Ascending aorta (tissue), 2 donors: Measurements from ENCODE around the gene FEZ2. TPM values are rescaled to one million over a fixed set of nuclear protein-coding genes. Genes with fewer than 3 reads are reported as not detected.

ENCODE experiments used
- DNase-seq, 2 donors: peaks; one replicate each; pipeline ENCODE4 v3.0.0-alpha.2; 2019; ENCODE audit warnings: low spot score in 2 of 2
- H3K27ac ChIP-seq, 2 donors: fragments of 200-600 bp; sonication (generic); one replicate each; pipeline ENCODE4 v1.5.1; 2016 to 2017; ENCODE audit warnings: mild to moderate bottlenecking in 1 of 2
- H3K27me3 ChIP-seq: fragments of 200-600 bp; sonication (generic); one replicate; pipeline ENCODE4 v1.5.1; 2017
- H3K36me3 ChIP-seq, 2 donors: fragments of 200-600 bp; sonication (generic); one replicate each; pipeline ENCODE4 v1.5.1; 2016
- H3K4me1 ChIP-seq, 2 donors: fragments of 200-600 bp; sonication (generic); one replicate each; pipeline ENCODE4 v1.5.1; 2016 to 2017; ENCODE audit warnings: mild to moderate bottlenecking in 1 of 2
- H3K4me3 ChIP-seq, 2 donors: fragments of 200-600 bp; sonication (generic); one replicate each; pipeline ENCODE4 v1.5.1; 2016 to 2017; ENCODE audit warnings: mild to moderate bottlenecking in 1 of 2
- H3K9me3 ChIP-seq, 2 donors: fragments of 200-600 bp; sonication (generic); one replicate each; pipeline ENCODE4 v1.5.1; 2016
- intact Hi-C: fragments of 100-400 bp; cut with DNase I; formaldehyde crosslinking; loops from one replicate; pipeline ENCODE4 v1.15.1; 2023
- total RNA-seq: library from RNA; depleted of rRNA; stranded (reverse); fragments of >200 nt; gene quantifications from one replicate; pipeline ENCODE4 v1.1.0, GENCODE V29; 2016
- TF ChIP-seq, protein P1 (sequence below), 3 experiments: fragments of 200-600 bp in 2 of 3; fragments of 450-650 bp in 1 of 3; sonication (generic) in 2 of 3; IDR thresholded peaks; one replicate each; pipeline ENCODE4 v1.5.1; 2016 to 2019; ENCODE audit warnings: antibody characterized with exemption in 3 of 3, mild to moderate bottlenecking in 1 of 3, moderate library complexity in 1 of 3

The FEZ2 gene
- total RNA-seq, 1 donor from 2014 or later: 31.8 TPM

GRCh38 chr2:36587101-36587500 lies 10.9 kb downstream of the FEZ2 start:
- no peaks in the 10 kb centered on the region for H3K9me3 ChIP-seq
- no peak overlapping the region for H3K4me3 ChIP-seq
- H3K27ac ChIP-seq: no peak overlapping the region
- intact Hi-C loops: no loop called here
- DNase-seq: no peak
- peaks cover 26 to 52% of the 10 kb centered on the region in 2 donors for H3K36me3 ChIP-seq
- H3K4me1 ChIP-seq: no peaks in the 10 kb centered on the region
- H3K27me3 ChIP-seq: no peaks in the 10 kb centered on the region
- TF ChIP-seq, protein P1, sequence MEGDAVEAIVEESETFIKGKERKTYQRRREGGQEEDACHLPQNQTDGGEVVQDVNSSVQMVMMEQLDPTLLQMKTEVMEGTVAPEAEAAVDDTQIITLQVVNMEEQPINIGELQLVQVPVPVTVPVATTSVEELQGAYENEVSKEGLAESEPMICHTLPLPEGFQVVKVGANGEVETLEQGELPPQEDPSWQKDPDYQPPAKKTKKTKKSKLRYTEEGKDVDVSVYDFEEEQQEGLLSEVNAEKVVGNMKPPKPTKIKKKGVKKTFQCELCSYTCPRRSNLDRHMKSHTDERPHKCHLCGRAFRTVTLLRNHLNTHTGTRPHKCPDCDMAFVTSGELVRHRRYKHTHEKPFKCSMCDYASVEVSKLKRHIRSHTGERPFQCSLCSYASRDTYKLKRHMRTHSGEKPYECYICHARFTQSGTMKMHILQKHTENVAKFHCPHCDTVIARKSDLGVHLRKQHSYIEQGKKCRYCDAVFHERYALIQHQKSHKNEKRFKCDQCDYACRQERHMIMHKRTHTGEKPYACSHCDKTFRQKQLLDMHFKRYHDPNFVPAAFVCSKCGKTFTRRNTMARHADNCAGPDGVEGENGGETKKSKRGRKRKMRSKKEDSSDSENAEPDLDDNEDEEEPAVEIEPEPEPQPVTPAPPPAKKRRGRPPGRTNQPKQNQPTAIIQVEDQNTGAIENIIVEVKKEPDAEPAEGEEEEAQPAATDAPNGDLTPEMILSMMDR (IDR thresholded peaks at IDR 0.05): no peak

DNA sequence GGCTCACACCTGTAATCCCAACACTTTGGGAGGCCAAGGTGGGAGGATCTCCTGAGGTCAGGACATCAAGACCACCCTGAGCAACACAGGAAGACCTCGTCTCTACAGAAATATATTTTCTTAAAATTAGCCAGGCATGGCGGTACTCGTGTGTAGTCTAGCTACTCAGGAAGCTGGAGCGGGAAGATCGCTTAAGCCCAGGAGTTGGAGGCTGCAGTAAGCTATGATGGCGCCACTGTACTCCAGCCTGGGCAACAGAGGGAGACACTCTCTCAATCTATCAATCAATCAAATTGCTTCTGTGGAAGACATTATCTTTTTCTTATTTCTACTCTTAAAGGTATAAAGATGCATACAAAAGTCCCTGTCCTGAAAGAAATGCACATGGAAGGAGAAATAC lies 11.3 kb downstream of the FEZ2 start:
- H3K27ac ChIP-seq: no peak overlapping the region
- TF ChIP-seq, protein P1 (IDR thresholded peaks at IDR 0.05): no peak
- H3K9me3 ChIP-seq: no peaks in the 10 kb centered on the region
- DNase-seq: no peak
- H3K27me3 ChIP-seq: no peaks in the 10 kb centered on the region
- H3K4me1 ChIP-seq: no peaks in the 10 kb centered on the region
- H3K36me3 ChIP-seq: peaks cover 30 to 53% of the 10 kb centered on the region in 2 donors
- intact Hi-C loops: no loop called here
- H3K4me3 ChIP-seq: no peak overlapping the region

DNA sequence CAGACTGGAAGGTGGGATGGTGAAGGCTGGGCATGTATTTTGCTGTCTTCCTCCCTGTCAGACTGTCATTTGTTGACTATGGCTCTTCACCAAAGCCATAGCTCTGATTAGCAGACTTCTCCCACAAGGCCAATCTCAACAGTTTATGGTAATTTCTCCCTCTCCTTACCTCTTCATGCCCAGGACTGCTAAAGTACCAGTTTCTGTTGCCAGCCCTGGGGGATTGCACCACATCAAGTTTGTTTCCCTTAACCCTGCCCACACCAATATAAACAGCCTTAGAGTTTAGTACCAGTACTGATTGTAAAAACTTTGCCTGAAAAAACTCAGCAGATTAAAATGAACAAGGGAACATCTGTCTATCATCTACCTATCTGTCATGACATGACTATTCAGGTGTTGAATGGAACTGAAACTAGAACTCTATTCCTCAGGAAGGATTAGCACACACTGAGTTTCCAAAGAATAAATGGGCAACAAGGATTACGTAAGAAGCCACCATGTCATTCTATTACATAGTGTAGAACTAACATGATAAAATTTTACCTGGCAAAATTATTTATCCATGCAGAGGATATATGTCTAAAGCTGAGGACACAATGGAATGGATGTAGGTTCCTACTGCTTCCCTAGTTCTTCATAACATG lies 13.7 kb downstream of the FEZ2 start:
- H3K9me3 ChIP-seq: no peaks in the 10 kb centered on the region
- H3K27me3 ChIP-seq: no peaks in the 10 kb centered on the region
- DNase-seq: no peak
- no peak overlapping the region for H3K4me3 ChIP-seq
- H3K4me1 ChIP-seq: no peaks in the 10 kb centered on the region
- intact Hi-C loops: no loop called here
- H3K27ac ChIP-seq: no peak overlapping the region
- TF ChIP-seq, protein P1 (IDR thresholded peaks at IDR 0.05): no peak
- peaks cover 39 to 59% of the 10 kb centered on the region in 2 donors for H3K36me3 ChIP-seq

DNA sequence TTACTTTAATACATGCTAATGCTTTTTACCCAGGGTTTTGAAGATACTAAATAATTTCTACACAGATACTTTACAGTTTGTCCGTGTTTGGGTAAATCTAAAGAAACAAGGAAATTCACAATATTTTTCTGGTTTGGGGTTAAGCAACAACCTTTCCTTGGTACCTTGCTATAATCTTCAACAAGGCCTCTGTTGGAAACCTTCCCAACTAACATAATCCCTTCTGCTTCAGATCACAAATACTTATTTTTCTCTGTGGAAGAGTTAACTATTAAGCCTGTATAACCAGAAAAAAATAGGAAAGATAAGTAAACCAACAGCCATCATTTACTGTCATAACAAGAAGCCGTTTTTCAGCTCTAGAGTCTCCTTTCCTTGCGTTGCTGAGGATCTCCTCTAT lies 15.0 kb downstream of the FEZ2 start:
- no peaks in the 10 kb centered on the region for H3K4me1 ChIP-seq
- no peak overlapping the region for H3K4me3 ChIP-seq
- DNase-seq: no peak
- no peaks in the 10 kb centered on the region for H3K27me3 ChIP-seq
- no peaks in the 10 kb centered on the region for H3K9me3 ChIP-seq
- TF ChIP-seq, protein P1 (IDR thresholded peaks at IDR 0.05): no peak
- H3K36me3 ChIP-seq: peaks cover 41 to 61% of the 10 kb centered on the region in 2 donors
- intact Hi-C loops: no loop called here
- no peak overlapping the region for H3K27ac ChIP-seq

GRCh38 chr2:36582538-36582937 lies 15.4 kb downstream of the FEZ2 start:
- no peak overlapping the region for H3K4me3 ChIP-seq
- TF ChIP-seq, protein P1 (IDR thresholded peaks at IDR 0.05): no peak
- H3K27me3 ChIP-seq: no peaks in the 10 kb centered on the region
- intact Hi-C loops: no loop called here
- no peaks in the 10 kb centered on the region for H3K4me1 ChIP-seq
- H3K36me3 ChIP-seq: peaks cover 42 to 65% of the 10 kb centered on the region in 2 donors
- H3K9me3 ChIP-seq: no peaks in the 10 kb centered on the region
- DNase-seq: no peak
- H3K27ac ChIP-seq: no peak overlapping the region

DNA sequence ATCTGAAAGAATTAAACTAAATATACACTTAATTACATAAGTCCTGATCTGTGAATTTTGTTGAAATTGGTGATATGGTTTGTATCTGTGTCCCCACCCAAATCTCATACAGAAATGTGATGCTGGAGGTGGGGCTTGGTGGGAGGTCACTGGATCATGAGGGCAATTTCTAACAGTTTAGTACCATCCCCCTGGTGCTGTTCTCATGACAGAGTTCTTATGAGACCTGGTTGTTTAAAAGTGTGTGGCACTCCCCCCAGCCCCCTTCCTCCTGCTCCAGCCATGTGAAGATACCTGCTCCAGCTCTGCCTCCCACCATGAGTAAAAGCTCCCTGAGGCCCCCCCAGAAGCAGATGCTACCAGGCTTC lies 18.7 kb downstream of the FEZ2 start:
- Histone ChIP-seq H3K27ac (no peak overlapping the region), H3K4me1 (no peaks in the 10 kb centered on the region), H3K36me3 (peaks cover 40 to 58% of the 10 kb centered on the region in 2 donors), H3K9me3 (no peaks in the 10 kb centered on the region), H3K27me3 (no peaks in the 10 kb centered on the region), H3K4me3 (no peak overlapping the region)
- TF ChIP-seq, protein P1 (IDR thresholded peaks at IDR 0.05): no peak
- DNase-seq: no peak
- intact Hi-C loops: no loop called here
